ENCODE results near the gene FLT4. TPM values are rescaled to one million over a fixed set of nuclear protein-coding genes. Genes with fewer than 3 reads are reported as not detected.
"Not testable (repeated sequence)": the region's sequence is repeated elsewhere in the genome, so short reads cannot be mapped to it uniquely, and the experiment has no call there.

The FLT4 gene
- total and polyA plus RNA-seq, 2 donors (not counting 1 experiment from before 2014, with no cell fraction given) = 0.01 TPM; not detected in 1

DNA sequence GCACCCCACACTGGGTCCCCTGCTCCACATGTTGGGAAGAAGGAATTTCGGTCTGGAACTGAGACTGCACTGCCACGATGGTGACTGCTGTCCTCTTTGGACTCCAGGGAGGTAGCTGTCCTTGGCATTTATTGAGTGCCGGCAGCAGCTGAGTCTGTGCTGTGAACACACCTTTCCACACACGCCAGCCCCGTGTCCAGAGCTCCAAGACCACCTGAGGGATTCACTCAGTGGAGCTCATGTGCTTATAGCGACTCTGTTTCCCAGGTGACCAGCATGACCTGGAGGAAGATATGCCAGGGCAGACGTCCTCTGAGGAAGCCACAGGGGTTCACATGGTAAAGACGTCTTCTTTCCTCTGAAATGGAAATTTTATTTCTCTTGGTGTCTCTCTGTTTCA lies 33.2 kb upstream of the FLT4 start:
- Histone ChIP-seq H3K27ac (ENCODE audit: low read length in 2 of 2) (no peak overlapping the region), H2AFZ (ENCODE audit: insufficient read depth, low read depth, low read length, poor library complexity, severe bottlenecking) (no peak overlapping the region), H3K4me2 (replicated peaks; ENCODE audit: low read depth, low read length, poor library complexity, severe bottlenecking) (no peak overlapping the region), H3K4me3 (ENCODE audit: control extremely low read depth in 1 of 5, extremely low read depth in 1 of 5, insufficient read depth in 1 of 5, low read depth in 2 of 5, low read length in 4 of 5) (no peak overlapping the region), H3K4me1 (ENCODE audit: control insufficient read depth in 2 of 2, insufficient read depth in 2 of 2, low read length in 2 of 2) (no peaks in the 10 kb centered on the region), H3K9ac (ENCODE audit: low read length) (no peak overlapping the region), H3K36me3 (replicated peaks in 1 of 2; ENCODE audit: control extremely low read depth in 1 of 2, control insufficient read depth in 1 of 2, extremely low read depth in 1 of 2, insufficient read depth in 2 of 2, low read length in 1 of 2) (no peaks in the 10 kb centered on the region), H3K27me3 (replicated peaks in 1 of 4; ENCODE audit: control extremely low read depth in 1 of 4, control insufficient read depth in 3 of 4, insufficient read depth in 4 of 4, low read length in 3 of 4) (peaks cover 0 to 6% (median 0%) of the 10 kb centered on the region in 4 experiments), H3K79me2 (ENCODE audit: control insufficient read depth, insufficient read depth, low read length) (no peaks in the 10 kb centered on the region), H4K20me1 (ENCODE audit: control insufficient read depth, insufficient read depth, low read length, poor library complexity, severe bottlenecking) (no peaks in the 10 kb centered on the region), H3K9me3 (ENCODE audit: control extremely low read depth in 1 of 3, control insufficient read depth in 2 of 3, insufficient read depth in 1 of 3, low read length in 2 of 3) (no peaks in the 10 kb centered on the region)
- no peak for ATAC-seq (ENCODE audit: low read depth)
- ChIA-PET CTCF (no interaction called here), POLR2A (no interaction called here)
- intact Hi-C loops (cut with micrococcal nuclease) = no loop called here
- 75% methylated on average over 8 of the region's 8 CpGs for WGBS (ENCODE audit: insufficient coverage)
- TF ChIP-seq EZH2 (IDR thresholded peaks at IDR 0.05; ENCODE audit: borderline replicate concordance, insufficient read depth, low read depth, low read length, poor library complexity, severe bottlenecking) = no peak
- TF ChIP-seq, protein P1, sequence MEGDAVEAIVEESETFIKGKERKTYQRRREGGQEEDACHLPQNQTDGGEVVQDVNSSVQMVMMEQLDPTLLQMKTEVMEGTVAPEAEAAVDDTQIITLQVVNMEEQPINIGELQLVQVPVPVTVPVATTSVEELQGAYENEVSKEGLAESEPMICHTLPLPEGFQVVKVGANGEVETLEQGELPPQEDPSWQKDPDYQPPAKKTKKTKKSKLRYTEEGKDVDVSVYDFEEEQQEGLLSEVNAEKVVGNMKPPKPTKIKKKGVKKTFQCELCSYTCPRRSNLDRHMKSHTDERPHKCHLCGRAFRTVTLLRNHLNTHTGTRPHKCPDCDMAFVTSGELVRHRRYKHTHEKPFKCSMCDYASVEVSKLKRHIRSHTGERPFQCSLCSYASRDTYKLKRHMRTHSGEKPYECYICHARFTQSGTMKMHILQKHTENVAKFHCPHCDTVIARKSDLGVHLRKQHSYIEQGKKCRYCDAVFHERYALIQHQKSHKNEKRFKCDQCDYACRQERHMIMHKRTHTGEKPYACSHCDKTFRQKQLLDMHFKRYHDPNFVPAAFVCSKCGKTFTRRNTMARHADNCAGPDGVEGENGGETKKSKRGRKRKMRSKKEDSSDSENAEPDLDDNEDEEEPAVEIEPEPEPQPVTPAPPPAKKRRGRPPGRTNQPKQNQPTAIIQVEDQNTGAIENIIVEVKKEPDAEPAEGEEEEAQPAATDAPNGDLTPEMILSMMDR (IDR thresholded peaks at IDR 0.05) = no peak
- H3K27ac Mint-ChIP-seq = no peak overlapping the region
- H3K27me3 Mint-ChIP-seq = peaks cover 31% of the 10 kb centered on the region
- no peak for DNase-seq
- no peaks in the 10 kb centered on the region for H3K9me3 Mint-ChIP-seq (ENCODE audit: insufficient read depth)
- no peaks in the 10 kb centered on the region for H3K4me1 Mint-ChIP-seq
- no peak overlapping the region for H3K4me3 Mint-ChIP-seq

DNA sequence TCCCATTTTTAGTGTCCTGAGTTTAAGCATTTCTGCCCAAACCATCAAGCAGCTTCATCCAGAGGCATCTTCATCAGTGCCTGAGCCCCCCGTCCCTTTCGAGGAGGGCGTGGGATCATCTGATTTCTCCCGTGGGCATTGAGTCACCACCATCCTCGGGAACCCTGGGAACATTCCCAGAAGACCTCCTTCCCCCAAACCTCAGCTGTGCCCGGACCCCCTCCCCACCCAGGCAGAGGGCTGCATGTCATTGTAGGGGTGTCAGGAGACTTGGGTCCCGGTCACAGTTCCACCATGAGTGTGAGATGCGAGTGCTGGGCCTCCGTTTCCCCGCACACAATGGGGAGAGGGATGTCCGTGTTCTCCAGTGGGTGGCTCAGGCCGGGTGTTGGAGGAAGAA lies 32.6 kb upstream of the FLT4 start:
- H3K4me2 ChIP-seq (replicated peaks; ENCODE audit: low read depth, low read length, poor library complexity, severe bottlenecking); H3K4me1 ChIP-seq (ENCODE audit: control insufficient read depth in 2 of 2, insufficient read depth in 2 of 2, low read length in 2 of 2); H3K9ac ChIP-seq (ENCODE audit: low read length); H3K4me3 Mint-ChIP-seq; DNase-seq; H3K27me3 ChIP-seq (replicated peaks in 1 of 4; ENCODE audit: control extremely low read depth in 1 of 4, control insufficient read depth in 3 of 4, insufficient read depth in 4 of 4, low read length in 3 of 4); H4K20me1 ChIP-seq (ENCODE audit: control insufficient read depth, insufficient read depth, low read length, poor library complexity, severe bottlenecking); H3K4me1 Mint-ChIP-seq; H2AFZ ChIP-seq (ENCODE audit: insufficient read depth, low read depth, low read length, poor library complexity, severe bottlenecking); H3K9me3 Mint-ChIP-seq (ENCODE audit: insufficient read depth); POLR2A ChIA-PET; CTCF ChIA-PET; H3K27ac ChIP-seq (ENCODE audit: low read length in 2 of 2); H3K9me3 ChIP-seq (ENCODE audit: control extremely low read depth in 1 of 3, control insufficient read depth in 2 of 3, insufficient read depth in 1 of 3, low read length in 2 of 3); H3K36me3 ChIP-seq (replicated peaks in 1 of 2; ENCODE audit: control extremely low read depth in 1 of 2, control insufficient read depth in 1 of 2, extremely low read depth in 1 of 2, insufficient read depth in 2 of 2, low read length in 1 of 2); H3K79me2 ChIP-seq (ENCODE audit: control insufficient read depth, insufficient read depth, low read length); intact Hi-C loops (cut with micrococcal nuclease); ATAC-seq (ENCODE audit: low read depth); H3K4me3 ChIP-seq (ENCODE audit: control extremely low read depth in 1 of 5, extremely low read depth in 1 of 5, insufficient read depth in 1 of 5, low read depth in 2 of 5, low read length in 4 of 5); H3K27ac Mint-ChIP-seq: not testable (repeated sequence)
- peaks cover 33% of the 10 kb centered on the region for H3K27me3 Mint-ChIP-seq
- 85% methylated on average over 6 of the region's 12 CpGs for WGBS (ENCODE audit: insufficient coverage)

DNA sequence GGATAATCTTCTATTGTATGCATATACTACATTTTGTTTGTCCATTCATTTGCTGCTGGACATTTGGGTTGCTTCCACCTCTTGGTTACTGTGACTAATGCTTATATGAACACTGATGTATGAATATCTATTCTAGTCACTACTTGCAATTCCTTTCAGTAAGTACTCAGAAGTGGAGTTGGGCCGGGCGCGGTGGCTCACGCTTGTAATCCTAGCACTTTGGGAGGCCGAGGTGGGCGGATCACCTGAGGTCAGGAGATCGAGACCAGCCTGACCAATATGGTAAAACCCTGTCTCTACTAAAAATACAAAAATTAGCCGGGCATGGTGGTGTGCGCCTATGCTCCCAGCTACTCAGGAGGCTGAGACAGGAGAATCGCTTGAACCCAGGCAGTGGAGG lies 28.9 kb upstream of the FLT4 start:
- 94% methylated on average over 2 of the region's 10 CpGs for WGBS (ENCODE audit: insufficient coverage)
- H2AFZ ChIP-seq (ENCODE audit: insufficient read depth, low read depth, low read length, poor library complexity, severe bottlenecking); intact Hi-C loops (cut with micrococcal nuclease); H4K20me1 ChIP-seq (ENCODE audit: control insufficient read depth, insufficient read depth, low read length, poor library complexity, severe bottlenecking); H3K9me3 Mint-ChIP-seq (ENCODE audit: insufficient read depth); H3K4me3 ChIP-seq (ENCODE audit: control extremely low read depth in 1 of 5, extremely low read depth in 1 of 5, insufficient read depth in 1 of 5, low read depth in 2 of 5, low read length in 4 of 5); H3K27ac Mint-ChIP-seq; H3K4me2 ChIP-seq (replicated peaks; ENCODE audit: low read depth, low read length, poor library complexity, severe bottlenecking); H3K9ac ChIP-seq (ENCODE audit: low read length); H3K79me2 ChIP-seq (ENCODE audit: control insufficient read depth, insufficient read depth, low read length); H3K4me1 ChIP-seq (ENCODE audit: control insufficient read depth in 2 of 2, insufficient read depth in 2 of 2, low read length in 2 of 2); H3K27ac ChIP-seq (ENCODE audit: low read length in 2 of 2); H3K4me1 Mint-ChIP-seq; H3K9me3 ChIP-seq (ENCODE audit: control extremely low read depth in 1 of 3, control insufficient read depth in 2 of 3, insufficient read depth in 1 of 3, low read length in 2 of 3); CTCF ChIA-PET; DNase-seq; H3K4me3 Mint-ChIP-seq; ATAC-seq (ENCODE audit: low read depth); H3K36me3 ChIP-seq (replicated peaks in 1 of 2; ENCODE audit: control extremely low read depth in 1 of 2, control insufficient read depth in 1 of 2, extremely low read depth in 1 of 2, insufficient read depth in 2 of 2, low read length in 1 of 2): not testable (repeated sequence)
- peaks cover 0 to 14% (median 4%) of the 10 kb centered on the region in 4 experiments for H3K27me3 ChIP-seq (replicated peaks in 1 of 4; ENCODE audit: control extremely low read depth in 1 of 4, control insufficient read depth in 3 of 4, insufficient read depth in 4 of 4, low read length in 3 of 4)
- POLR2A ChIA-PET = interaction anchor here (0.7 kb wide), 1 partner anchor 158 kb away, joined by 11 read pairs; no protein-coding TSS in a partner anchor
- H3K27me3 Mint-ChIP-seq = peaks cover 31% of the 10 kb centered on the region
